ENCODE data around the gene ENG.

ENG gene

GRCh38 chr9:127814619-127815511, 39.6 kb downstream of the ENG start:
- no peak for DNase-seq (ENCODE audit: low read depth in 2 of 2)

GRCh38 chr9:127813686-127814226, 40.7 kb downstream of the ENG start:
- no peak for DNase-seq (ENCODE audit: low read depth in 2 of 2)

- DNase-seq (ENCODE audit: low read depth in 2 of 2) = no peak
Observed at GRCh38 chr9:127812936-127813675, 41.4 kb downstream of the ENG start.

- no peak for DNase-seq (ENCODE audit: low read depth in 2 of 2)
Observed at GRCh38 chr9:127812011-127812410, 42.4 kb downstream of the ENG start.

GRCh38 chr9:127810378-127811187, 43.9 kb downstream of the ENG start:
- no peak for DNase-seq (ENCODE audit: low read depth in 2 of 2)

GRCh38 chr9:127809540-127810377, 44.7 kb downstream of the ENG start:
- no peak for DNase-seq (ENCODE audit: low read depth in 2 of 2)

GRCh38 chr9:127809002-127809539, 45.4 kb downstream of the ENG start:
- DNase-seq (ENCODE audit: low read depth in 2 of 2) = no peak

- no peak for DNase-seq (ENCODE audit: low read depth in 2 of 2)
Observed at GRCh38 chr9:127808347-127809001, 46.0 kb downstream of the ENG start.

GRCh38 chr9:127806871-127807270, 47.6 kb downstream of the ENG start:
- no peak for DNase-seq (ENCODE audit: low read depth in 2 of 2)

- no peak for DNase-seq (ENCODE audit: low read depth in 2 of 2)
Observed at GRCh38 chr9:127805620-127806019, 48.8 kb downstream of the ENG start.

GRCh38 chr9:127803507-127804352, 50.7 kb downstream of the ENG start:
- DNase-seq (ENCODE audit: low read depth in 2 of 2) = no peak

GRCh38 chr9:127802576-127803443, 51.6 kb downstream of the ENG start, which contains the start of gene FPGS:
TSS of gene FPGS (plus strand) at chr9:127802882. CDS start at chr9:127802925, 43 bp downstream.
- DNase-seq (ENCODE audit: low read depth in 2 of 2) = peak; percentile 58 to 61

- no peak for DNase-seq (ENCODE audit: low read depth in 2 of 2)
Observed at GRCh38 chr9:127801955-127802575, 52.4 kb downstream of the ENG start.

- DNase-seq (ENCODE audit: low read depth in 2 of 2) = no peak
Observed at GRCh38 chr9:127796852-127797370, 57.5 kb downstream of the ENG start.

- no peak for DNase-seq (ENCODE audit: low read depth in 2 of 2)
Observed at GRCh38 chr9:127796225-127796813, 58.1 kb downstream of the ENG start.

- no peak for DNase-seq (ENCODE audit: low read depth in 2 of 2)
Observed at GRCh38 chr9:127794001-127794791, 60.3 kb downstream of the ENG start.
